GM13976 (cell line): ENCODE measurements around the gene ALKBH4.
A peak's percentile ranks its signal among the peaks of the same experiment; 100 is the strongest.
"Not testable (repeated sequence)": the region's sequence is repeated elsewhere in the genome, so short reads cannot be mapped to it uniquely, and the experiment has no call there.

ENCODE experiments used
- DNase-seq: peaks from one replicate; pipeline ENCODE4 v3.0.0; 2012; ENCODE audit warnings: low spot score
- in situ Hi-C: fragments of 300-500 bp; cut with MboI; formaldehyde crosslinking; loops from one replicate; pipeline ENCODE4 v1.12.0; 2022; ENCODE audit warnings: low sequenced_read_pairs, mixed read lengths, inconsistent platforms; ENCODE audit not compliant: unreplicated experiment
- TF ChIP-seq, protein P1 (sequence below): IDR thresholded peaks from 2 replicates; pipeline ENCODE4 v1.5.1; 2012; ENCODE audit warnings: borderline replicate concordance, mild to moderate bottlenecking; ENCODE audit not compliant: insufficient read depth; ENCODE audit errors: extremely low read depth, missing control alignments, control extremely low read depth

The ALKBH4 gene, protein sequence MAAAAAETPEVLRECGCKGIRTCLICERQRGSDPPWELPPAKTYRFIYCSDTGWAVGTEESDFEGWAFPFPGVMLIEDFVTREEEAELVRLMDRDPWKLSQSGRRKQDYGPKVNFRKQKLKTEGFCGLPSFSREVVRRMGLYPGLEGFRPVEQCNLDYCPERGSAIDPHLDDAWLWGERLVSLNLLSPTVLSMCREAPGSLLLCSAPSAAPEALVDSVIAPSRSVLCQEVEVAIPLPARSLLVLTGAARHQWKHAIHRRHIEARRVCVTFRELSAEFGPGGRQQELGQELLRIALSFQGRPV

DNA sequence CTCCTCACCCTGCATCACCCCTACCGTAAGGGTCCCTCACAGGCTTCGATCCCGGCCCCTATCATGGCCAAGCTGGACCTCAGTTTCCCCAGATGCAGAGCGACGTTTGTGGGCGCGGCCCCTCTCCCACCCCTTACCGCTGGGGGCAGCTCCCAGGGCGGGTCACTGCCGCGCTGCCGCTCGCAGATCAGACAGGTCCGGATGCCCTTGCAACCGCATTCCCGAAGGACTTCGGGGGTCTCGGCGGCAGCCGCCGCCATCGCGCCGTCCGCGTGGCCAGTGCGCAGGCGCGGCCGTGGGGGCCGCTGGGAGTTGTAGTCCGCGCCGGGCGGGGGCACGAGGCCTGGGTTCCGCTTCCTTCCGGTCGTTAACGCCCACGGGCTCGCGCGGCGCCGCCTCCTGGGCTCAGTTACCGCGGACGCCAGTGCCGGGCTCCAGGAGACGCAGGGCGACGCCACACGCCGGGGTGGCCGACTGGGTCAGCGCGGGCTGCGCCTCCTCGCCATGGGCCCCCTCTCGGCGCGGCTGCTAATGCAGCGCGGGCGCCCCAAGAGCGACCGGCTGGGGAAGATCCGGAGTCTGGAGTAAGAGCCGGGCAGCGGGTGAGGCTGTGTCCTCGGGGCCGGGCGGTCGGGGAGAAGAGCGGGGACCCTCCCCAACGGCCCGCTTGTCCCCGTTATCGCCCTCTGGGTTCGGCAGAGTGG is at the start of gene ALKBH4, which contains the start of gene LRWD1:
Gene ALKBH4 (minus strand): TSS at position 287 of the 704 bp plus-strand sequence. CDS start 27 bp downstream, at position 260.
Gene LRWD1 (plus strand): TSS at position 408 of the 704 bp plus-strand sequence. CDS start 97 bp downstream, at position 505.
- TF ChIP-seq, protein P1, sequence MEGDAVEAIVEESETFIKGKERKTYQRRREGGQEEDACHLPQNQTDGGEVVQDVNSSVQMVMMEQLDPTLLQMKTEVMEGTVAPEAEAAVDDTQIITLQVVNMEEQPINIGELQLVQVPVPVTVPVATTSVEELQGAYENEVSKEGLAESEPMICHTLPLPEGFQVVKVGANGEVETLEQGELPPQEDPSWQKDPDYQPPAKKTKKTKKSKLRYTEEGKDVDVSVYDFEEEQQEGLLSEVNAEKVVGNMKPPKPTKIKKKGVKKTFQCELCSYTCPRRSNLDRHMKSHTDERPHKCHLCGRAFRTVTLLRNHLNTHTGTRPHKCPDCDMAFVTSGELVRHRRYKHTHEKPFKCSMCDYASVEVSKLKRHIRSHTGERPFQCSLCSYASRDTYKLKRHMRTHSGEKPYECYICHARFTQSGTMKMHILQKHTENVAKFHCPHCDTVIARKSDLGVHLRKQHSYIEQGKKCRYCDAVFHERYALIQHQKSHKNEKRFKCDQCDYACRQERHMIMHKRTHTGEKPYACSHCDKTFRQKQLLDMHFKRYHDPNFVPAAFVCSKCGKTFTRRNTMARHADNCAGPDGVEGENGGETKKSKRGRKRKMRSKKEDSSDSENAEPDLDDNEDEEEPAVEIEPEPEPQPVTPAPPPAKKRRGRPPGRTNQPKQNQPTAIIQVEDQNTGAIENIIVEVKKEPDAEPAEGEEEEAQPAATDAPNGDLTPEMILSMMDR: no peak
- DNase-seq: peak; percentile 100
- in situ Hi-C loops: loop anchor here (5.0 kb wide), 1 partner anchor 52 kb away; no protein-coding TSS in a partner anchor

DNA sequence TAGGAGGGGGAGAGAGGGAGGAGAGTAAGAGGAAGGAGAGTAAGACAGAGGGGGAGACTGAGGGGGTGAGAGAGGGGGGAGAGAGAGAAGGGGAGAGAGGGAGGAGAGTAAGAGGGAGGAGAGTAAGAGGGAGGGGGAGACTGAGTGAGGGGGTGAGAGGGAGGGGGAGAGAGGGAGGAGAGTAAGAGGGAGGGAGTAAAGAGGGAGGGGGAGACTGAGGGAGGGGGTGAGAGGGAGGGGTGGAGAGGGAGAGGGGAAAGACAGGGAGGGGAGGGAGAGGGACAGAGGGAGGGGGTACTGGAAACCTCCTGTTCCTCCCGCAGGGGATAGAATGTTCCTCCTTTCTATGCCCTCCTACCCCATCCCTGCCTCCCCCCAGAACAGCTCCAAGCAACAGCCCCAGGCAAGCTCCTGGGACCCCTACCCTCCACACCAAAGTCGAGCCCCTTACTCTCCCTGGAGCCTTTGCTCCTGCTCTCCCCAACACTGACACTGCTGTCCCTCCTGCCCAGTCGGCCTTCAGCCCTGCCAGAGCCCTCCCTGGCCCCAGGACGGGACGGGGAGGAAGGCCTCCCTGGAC is 48.1 kb upstream of the ALKBH4 start:
- in situ Hi-C loops, DNase-seq: not testable (repeated sequence)

DNA sequence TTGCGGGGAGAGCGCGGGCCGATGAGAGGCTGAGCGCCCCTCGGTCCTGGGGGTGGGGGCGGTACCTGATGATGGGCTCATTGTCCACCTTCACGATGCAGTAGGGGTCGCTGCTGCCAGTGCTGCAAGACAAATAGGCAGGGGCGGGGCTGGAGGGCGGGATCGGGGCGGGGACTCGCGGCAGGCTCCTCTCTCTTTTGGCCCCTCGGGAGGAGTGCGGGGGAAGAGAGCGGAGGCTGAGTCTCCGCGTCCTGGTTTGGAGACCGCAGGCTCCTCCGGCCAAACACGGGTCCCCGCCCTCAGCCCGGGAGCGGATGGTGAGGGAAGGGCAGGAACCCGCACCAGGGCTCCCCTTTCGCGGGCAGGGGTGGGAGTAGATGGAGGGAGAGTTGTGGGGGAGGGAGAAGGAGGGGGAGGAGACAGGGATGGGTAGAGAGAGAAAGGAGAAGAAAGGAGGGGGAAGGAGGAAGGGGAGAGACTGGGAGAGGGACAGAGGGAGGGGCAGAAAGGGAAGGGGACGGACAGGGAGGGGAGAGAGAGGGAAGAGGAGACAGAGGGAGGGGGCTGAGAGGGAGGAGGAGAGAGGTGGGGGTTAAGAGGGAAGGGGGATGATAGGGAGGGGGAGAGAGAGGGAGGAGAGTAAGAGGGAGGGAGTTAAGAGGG is 47.3 kb upstream of the ALKBH4 start:
- in situ Hi-C loops, DNase-seq: not testable (repeated sequence)

DNA sequence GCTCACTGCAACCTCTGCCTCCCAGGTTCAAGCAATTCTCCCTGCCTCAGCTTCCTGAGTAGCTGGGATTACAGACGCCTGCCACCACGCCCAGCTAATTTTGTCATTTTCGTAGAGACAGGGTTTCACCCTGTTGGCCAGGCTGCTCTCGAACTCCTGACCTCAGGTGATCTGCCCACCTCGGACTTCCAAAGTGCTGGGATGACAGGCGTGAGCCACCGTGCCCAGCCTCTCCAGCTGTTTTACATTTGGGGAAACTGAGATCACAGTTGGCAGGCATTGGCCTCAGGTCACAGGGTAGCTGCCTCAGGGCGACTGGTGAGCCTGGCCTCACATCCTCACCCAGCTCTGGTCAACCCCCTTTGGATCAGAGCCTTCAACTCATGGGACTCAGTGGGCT is 45.9 kb upstream of the ALKBH4 start:
- in situ Hi-C loops, DNase-seq: not testable (repeated sequence)

DNA sequence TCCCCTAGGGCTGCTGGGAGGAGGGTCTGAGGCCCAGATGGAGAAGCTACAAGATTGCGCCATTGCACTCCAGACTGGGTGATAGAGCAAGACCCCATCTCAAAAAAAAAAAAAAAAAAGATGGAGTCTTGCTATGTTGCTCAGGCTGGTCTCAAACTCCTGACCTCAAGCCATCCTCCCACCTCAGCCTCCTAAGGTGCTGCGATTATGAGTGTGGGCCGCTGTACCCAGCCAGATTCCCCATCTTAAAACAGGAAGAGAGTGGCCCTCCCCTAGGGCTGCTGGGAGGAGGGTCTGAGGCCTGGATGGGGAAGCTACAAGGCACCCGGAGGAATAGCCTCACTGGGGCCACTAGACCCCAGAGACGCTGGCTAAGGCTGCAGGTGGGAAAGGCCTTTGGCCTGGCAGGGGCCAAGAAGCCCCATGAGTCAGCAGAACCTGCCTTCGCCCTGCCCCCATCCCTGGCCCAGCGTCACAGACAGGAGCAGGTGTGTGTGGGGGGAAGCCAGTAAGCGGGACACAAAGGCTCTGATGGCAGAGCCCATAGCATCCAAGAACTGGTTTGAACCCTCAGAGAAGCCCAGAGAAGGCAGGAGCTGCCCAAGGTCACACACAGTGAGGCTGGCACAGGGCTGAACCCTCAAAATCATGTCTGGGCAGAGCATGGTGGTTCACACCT is 42.9 kb upstream of the ALKBH4 start:
- DNase-seq, in situ Hi-C loops: not testable (repeated sequence)

DNA sequence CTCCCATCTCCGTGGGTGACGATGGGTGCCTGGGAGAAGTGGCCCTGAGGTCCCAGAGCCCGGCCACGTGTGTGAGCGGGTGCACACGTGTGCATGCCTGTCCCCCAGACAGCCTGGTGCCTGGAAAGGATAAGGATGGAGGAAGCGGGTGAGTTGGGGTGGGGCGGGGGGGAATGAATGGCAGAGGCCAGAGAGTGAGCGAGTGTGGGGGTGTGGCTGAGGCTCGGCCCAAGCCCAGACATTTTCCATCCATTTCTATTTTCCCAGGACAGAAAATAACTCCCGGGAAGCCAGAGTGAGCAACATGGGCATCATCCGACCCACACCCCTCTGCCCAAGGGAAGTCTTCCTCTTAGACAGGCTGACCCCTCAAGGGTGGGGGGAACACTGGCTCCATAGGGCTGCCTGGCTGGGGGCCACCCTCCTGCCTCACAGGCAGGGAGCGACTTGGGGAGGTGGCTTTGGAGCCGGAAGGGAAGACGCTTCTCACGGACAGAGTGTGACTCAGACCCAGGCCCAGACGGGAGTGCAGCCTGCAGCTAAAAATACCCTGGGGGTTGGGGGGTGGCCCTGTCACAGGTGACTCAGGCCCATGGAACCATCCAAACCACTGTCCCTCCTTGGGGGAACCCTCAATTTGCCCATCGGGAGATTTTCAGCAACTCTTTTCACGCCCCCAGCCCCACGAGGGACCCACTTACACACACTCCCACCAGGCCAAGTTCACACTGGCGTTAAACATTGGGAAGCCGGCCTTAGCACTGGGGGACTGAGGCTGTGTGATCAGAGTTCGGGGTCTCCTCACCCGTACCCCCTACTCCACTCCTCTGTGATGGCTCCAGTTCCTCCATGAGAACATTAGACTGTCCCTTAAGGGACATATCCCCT is 40.9 kb upstream of the ALKBH4 start:
- DNase-seq, in situ Hi-C loops: not testable (repeated sequence)

DNA sequence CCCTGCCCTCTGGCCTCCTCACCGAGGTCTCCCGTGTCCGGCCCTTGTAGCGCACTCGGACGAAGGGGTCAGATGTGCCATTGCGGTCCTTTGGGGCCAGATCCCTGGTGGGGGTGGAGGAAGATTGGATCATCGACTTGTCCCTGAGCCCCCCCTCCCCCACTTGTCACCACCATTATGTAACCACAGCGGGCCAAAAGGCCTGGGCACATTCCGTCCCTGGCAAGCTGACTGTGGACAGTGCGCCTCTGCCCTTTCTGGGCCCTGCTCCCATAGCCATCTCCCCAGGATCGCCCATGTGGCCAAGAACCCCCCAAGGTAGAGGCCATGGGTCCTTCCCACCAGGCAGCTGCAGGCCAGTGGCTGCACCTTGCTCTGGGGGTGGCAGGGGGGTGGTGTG is 38.5 kb upstream of the ALKBH4 start:
- in situ Hi-C loops, DNase-seq: not testable (repeated sequence)

DNA sequence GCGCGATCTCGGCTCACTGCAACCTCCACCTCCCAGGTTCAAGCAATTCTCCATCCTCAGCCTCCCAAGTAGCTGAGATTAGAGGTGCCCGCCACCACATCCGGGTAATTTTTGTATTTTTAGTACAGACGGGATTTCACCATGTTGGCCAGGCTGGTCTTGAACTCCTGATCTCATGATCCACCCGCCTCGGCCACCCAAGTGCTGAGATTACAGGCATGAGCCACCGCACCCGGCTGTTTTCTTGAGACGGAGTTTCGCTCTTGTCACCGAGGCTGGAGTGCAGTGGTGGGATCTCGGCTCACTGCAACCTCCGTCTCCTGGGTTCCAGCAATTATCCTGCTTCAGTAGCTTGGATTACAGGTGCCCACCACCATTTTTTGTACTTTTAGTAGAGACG is 33.7 kb upstream of the ALKBH4 start:
- in situ Hi-C loops, DNase-seq: not testable (repeated sequence)

DNA sequence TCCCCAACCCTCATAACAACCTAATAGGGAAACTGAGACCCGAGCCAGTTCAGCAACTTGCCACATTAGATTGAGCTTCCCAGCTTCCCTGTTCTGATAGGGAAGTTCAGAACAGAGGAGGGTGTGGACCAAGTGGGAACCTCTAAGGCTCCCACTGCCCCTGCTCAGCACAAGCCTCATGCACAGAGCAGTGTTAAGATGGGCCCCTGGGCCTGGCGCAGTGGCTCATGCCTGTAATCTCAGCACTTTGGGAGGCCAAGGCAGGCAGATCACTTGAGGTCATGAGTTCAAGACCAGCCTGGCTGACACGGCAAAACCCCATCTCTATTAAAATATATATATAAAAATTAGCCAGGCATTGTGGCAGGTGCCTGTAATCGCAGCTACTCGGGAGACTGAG is 32.6 kb upstream of the ALKBH4 start:
- DNase-seq, in situ Hi-C loops: not testable (repeated sequence)

DNA sequence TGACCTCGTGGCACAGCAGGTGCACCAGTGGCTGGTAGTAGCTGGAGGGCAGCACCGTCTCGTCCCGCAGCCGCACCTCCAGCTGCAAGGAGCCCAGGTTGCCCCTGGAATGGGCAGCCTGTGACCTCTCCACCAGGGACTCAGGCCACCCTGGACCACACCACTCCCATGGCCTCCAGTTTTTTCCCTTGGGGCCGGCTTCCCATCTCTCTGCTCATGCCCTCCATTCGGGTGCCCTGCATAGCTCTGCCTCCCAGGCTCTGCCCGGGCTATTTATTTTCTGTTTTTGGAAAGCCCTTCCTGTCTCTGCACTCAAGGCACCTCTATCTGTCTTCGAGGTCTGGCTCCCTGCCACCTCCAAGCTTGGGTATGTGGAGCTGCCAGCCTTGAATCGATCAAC is 32.2 kb upstream of the ALKBH4 start:
- in situ Hi-C loops: not testable (repeated sequence)

DNA sequence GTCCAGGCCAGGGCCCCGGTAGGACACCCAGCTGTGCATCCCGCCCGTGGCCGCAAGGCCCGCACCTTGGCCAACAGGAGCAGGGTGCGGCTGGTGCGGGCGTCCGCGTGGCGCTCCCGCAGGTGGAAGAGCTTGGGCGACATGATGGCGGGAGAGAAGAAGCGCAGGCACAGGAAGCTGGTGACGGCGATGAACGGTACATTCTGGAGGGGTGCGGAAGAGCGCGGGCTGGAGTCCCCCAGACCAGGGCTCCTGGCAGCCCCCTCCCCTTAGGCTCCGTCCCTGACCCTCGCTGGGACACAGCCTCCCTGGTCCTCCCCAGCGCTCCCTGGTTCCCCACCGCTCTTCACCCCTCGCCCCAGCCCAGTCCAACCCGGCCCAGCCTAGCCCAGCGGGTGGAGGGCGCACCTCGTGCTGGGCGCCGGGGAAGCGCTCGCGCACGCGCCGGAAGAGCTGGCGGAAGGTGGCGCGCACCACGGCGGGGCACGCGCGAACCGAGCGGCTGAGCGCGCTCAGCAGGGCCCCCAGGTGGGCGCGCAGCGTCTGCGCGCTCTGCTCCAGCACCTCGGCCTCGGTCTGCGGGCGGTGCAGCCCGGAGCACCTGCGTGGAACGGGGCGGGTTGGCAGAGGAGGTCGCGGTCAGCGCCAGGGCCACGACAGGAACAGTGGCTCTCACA is 29.9 kb upstream of the ALKBH4 start:
- in situ Hi-C loops, DNase-seq: not testable (repeated sequence)

More for the DNA sequence above, 32.2 kb upstream of the ALKBH4 start:
- DNase-seq: not testable (repeated sequence)

DNA sequence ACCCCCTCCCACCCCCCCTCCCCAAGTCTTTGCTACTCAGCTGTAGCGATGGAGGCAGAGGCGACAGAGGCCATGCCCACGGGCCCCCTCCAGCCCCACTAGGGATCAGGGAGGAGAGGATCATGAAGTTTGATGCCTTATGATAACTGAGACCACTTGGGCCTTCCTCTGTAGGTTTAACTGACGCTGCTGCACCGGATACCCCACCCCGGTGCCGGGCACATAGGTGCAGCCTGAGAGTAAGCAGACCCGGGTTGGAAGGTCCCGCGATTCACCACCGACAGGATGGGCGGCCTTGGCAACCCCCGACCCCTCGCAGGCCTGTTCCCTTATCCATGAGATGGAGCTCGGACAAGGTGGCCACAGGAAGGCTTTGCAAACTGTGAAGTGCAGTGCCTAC is 29.4 kb upstream of the ALKBH4 start:
- DNase-seq: not testable (repeated sequence)

DNA sequence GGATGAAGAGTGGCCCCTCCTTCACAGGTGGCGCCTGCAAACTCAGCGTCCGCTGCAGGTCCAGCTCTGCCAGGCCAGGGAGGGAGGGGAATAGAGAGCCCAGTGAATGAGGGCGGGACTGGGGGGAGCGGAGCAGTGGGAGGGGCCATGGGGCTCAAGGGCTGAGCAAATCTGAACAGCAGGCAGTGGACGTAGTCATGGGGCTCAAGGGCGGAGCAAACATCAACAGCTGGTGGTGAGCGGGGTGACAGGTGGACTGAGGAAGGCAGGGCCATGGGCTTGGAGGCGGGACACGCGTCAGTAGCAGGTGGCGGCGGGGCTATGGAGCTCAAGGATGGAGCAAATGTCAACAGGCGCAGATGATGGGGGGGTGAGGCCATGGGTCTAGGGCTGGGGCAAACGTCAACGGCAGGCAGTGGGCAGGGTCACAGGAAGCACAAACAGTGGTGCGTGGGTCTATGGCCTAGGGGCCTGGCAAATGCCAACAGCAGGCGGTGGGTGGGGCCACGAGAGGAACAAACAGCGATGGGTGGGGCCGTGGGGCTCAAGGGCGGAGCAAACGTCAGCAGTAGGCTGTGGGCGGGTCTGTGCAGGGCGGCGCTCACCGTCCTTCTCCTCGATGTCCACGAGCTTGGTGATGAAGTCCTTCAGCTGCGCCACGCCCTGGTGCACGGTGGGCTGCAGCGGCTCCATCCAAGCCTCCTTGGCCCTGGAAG is 28.7 kb upstream of the ALKBH4 start:
- DNase-seq, in situ Hi-C loops: not testable (repeated sequence)

More for the DNA sequence above, 29.4 kb upstream of the ALKBH4 start:
- in situ Hi-C loops: not testable (repeated sequence)

DNA sequence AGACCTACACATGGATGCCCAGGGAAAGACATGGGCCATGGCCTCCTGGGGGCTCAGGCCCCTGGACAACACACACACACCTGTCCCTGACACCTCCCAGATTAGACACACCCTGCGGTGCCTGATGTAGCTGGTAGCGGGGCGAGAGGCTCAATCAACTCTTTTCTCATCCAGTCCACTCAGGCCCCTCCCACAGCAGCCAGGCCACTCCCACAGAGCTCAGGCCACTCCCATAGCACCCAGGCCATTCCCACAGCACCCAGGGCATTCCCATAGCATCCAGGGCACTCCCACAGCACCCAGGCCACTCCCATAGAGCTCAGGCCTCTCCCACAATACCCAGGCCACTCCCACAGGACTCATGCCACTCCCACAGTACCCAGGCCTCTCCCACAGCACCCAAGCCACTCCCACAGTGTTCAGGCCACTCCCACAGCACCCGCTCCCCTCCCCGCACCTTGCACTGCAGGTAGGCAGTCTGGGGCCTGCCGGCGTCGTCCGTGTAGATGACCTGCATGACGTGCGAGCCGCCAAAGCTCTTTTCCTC is 25.9 kb upstream of the ALKBH4 start:
- in situ Hi-C loops, DNase-seq: not testable (repeated sequence)
